GM12892 (cell line): ENCODE data around the gene LAMA1.

Experiments
- POLR2A ChIP-seq: IDR thresholded peaks from 2 replicates; pipeline ENCODE4 v1.6.1; 2011; ENCODE audit warnings: low read depth, low read length, control low read depth
- POLR2AphosphoS5 ChIP-seq: IDR thresholded peaks from 2 replicates; pipeline ENCODE4 v1.6.1; 2011; ENCODE audit warnings: low read depth, low read length, control low read depth
- TAF1 ChIP-seq: IDR thresholded peaks from 2 replicates; pipeline ENCODE4 v1.6.1; 2011; ENCODE audit warnings: low read depth, mild to moderate bottlenecking, control low read depth, low read length, borderline replicate concordance

DNA sequence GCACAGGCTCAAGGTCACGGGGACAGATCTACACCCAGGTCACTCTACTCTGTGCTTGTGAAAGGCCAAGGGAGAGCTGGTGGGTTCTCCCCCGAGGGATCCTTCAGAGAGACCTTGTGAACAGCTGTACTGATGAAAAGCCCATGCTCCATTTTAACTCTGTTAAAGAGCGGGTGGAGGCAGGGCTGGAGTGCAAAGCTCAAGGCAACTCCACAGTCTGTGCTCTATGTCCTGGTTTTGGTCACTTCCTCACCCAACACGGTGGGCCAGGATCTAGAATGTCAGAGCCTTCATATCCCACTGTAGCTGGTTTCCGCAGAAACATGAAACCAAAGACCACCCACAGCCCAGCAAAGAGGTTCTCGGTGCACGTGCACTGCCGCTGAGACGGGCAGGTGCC is 177.1 kb downstream of the LAMA1 start:
- TF ChIP-seq POLR2AphosphoS5 (no peak), TAF1 (no peak), POLR2A (no peak)
